ENCODE results near the gene XAGE3. TPM values are rescaled to one million over a fixed set of nuclear protein-coding genes. Genes with fewer than 3 reads are reported as not detected.

The XAGE3 gene
- total RNA-seq, 4 donors from 2014 or later = not detected

DNA sequence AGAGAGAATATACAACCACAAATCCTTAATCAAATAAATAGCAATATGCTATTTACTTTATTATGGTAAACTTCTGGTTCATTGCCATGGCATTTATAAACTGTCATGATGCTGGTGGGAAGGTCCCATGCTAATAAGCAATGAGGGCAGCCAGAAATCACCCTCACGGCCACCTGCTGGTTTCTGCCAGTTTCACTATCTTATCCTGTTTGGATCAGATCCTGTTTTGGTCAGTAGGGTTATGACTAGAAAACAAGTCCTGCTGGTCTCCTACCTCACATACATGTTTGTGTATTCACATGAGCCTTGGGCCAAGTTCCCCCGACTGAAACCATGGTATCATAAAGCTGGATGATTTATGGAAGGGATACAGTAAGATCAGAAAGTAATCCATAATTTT lies 28.7 kb downstream of the XAGE3 start:
- intact Hi-C loops (cut with DNase I; ENCODE audit: low total_unique reads) (no loop called here), in situ Hi-C loops (cut with MboI; ENCODE audit: low pct_ligation_motif_present in 1 of 4, low pct_unique_long_range_greater_than_20kb in 1 of 4, low sequenced_read_pairs in 3 of 4) (no loop called here)
- no peaks in the 10 kb centered on the region for H3K36me3 ChIP-seq
- H3K4me3 ChIP-seq = no peak overlapping the region
- H3K4me1 ChIP-seq = no peaks in the 10 kb centered on the region
- DNase-seq = no peak
- TF ChIP-seq POLR2A (IDR thresholded peaks at IDR 0.05) (no peak), EP300 (IDR thresholded peaks at IDR 0.05; ENCODE audit: low read depth) (no peak), POLR2AphosphoS5 (IDR thresholded peaks at IDR 0.05) (no peak)
- TF ChIP-seq, protein P1, sequence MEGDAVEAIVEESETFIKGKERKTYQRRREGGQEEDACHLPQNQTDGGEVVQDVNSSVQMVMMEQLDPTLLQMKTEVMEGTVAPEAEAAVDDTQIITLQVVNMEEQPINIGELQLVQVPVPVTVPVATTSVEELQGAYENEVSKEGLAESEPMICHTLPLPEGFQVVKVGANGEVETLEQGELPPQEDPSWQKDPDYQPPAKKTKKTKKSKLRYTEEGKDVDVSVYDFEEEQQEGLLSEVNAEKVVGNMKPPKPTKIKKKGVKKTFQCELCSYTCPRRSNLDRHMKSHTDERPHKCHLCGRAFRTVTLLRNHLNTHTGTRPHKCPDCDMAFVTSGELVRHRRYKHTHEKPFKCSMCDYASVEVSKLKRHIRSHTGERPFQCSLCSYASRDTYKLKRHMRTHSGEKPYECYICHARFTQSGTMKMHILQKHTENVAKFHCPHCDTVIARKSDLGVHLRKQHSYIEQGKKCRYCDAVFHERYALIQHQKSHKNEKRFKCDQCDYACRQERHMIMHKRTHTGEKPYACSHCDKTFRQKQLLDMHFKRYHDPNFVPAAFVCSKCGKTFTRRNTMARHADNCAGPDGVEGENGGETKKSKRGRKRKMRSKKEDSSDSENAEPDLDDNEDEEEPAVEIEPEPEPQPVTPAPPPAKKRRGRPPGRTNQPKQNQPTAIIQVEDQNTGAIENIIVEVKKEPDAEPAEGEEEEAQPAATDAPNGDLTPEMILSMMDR (IDR thresholded peaks at IDR 0.05) = no peak
- WGBS, 2 donors (ENCODE audit: low coverage in 1 of 2) = 40 to 57% methylated on average over 1 to 2 of the region's 2 CpGs
- H3K27ac ChIP-seq = no peak overlapping the region
- H3K9me3 ChIP-seq = no peaks in the 10 kb centered on the region
- no peaks in the 10 kb centered on the region for H3K27me3 ChIP-seq

DNA sequence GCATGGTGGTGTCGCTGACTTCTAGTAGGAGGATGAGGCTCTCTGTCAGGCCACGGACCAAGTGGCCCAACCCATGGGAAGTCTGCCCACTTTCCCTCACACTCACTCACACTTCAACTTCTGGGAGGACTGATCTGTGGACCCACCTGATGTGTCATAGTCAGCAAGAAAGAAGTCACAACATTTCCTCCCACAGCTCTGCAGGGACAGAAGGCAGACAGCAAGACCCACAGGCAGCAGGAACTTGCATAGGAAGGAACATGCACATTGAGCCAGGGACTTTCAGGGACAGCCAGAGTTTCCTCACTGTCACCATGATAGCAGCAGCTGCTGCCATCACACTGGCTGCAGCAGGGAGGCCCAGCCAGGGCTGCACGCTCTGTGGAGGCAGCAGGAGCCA lies 37.3 kb downstream of the XAGE3 start:
- H3K27me3 ChIP-seq = no peaks in the 10 kb centered on the region
- TF ChIP-seq POLR2AphosphoS5 (IDR thresholded peaks at IDR 0.05) (no peak), POLR2A (IDR thresholded peaks at IDR 0.05) (no peak), EP300 (IDR thresholded peaks at IDR 0.05; ENCODE audit: low read depth) (no peak)
- TF ChIP-seq, protein P1 (IDR thresholded peaks at IDR 0.05) = no peak
- H3K36me3 ChIP-seq = no peaks in the 10 kb centered on the region
- WGBS, 2 donors (ENCODE audit: low coverage in 1 of 2) = 44% methylated on average over 3 of the region's 3 CpGs; no CpG with 5 or more reads in 1 of the 2 donors
- no peak for DNase-seq
- intact Hi-C loops (cut with DNase I; ENCODE audit: low total_unique reads) = no loop called here
- H3K9me3 ChIP-seq = no peaks in the 10 kb centered on the region
- no peak overlapping the region for H3K27ac ChIP-seq
- H3K4me1 ChIP-seq = no peaks in the 10 kb centered on the region
- no peak overlapping the region for H3K4me3 ChIP-seq
- in situ Hi-C loops (cut with MboI; ENCODE audit: low pct_ligation_motif_present in 1 of 4, low pct_unique_long_range_greater_than_20kb in 1 of 4, low sequenced_read_pairs in 3 of 4) = no loop called here

DNA sequence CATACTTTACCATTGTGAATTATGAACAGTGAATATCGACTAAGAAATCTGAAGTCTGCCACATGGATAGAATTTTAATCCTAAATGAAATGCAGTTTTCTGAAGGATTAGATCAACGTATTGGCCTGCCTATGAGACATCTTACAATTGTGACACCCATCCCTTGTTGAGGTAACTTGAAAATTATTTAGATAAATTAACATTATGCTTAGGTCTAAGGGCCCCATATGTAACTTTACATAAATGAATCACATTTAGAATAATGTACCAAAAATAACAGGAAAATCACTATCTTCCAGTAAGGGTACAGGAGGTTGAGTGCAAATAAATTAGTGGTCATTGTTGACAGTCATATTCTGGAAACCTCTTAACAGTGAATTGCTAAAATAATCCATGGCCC lies 43.3 kb downstream of the XAGE3 start:
- no peaks in the 10 kb centered on the region for H3K4me1 ChIP-seq
- intact Hi-C loops (cut with DNase I; ENCODE audit: low total_unique reads) = no loop called here
- no peak for DNase-seq
- H3K36me3 ChIP-seq = no peaks in the 10 kb centered on the region
- no peaks in the 10 kb centered on the region for H3K27me3 ChIP-seq
- H3K4me3 ChIP-seq = no peak overlapping the region
- H3K27ac ChIP-seq = no peak overlapping the region
- 38 to 50% methylated on average over 2 of the region's 2 CpGs for WGBS, 2 donors (ENCODE audit: low coverage in 1 of 2)
- no peaks in the 10 kb centered on the region for H3K9me3 ChIP-seq
- in situ Hi-C loops (cut with MboI; ENCODE audit: low pct_ligation_motif_present in 1 of 4, low pct_unique_long_range_greater_than_20kb in 1 of 4, low sequenced_read_pairs in 3 of 4) = loop anchor here in 1 of 4 donors (25.0 kb wide), 1 partner anchor 162 kb away; the partner anchor contains the start of gene SSX7
- no peak for TF ChIP-seq EP300 (IDR thresholded peaks at IDR 0.05; ENCODE audit: low read depth)
- TF ChIP-seq, protein P1 (IDR thresholded peaks at IDR 0.05) = no peak
- no peak for TF ChIP-seq POLR2A (IDR thresholded peaks at IDR 0.05)
- no peak for TF ChIP-seq POLR2AphosphoS5 (IDR thresholded peaks at IDR 0.05)

DNA sequence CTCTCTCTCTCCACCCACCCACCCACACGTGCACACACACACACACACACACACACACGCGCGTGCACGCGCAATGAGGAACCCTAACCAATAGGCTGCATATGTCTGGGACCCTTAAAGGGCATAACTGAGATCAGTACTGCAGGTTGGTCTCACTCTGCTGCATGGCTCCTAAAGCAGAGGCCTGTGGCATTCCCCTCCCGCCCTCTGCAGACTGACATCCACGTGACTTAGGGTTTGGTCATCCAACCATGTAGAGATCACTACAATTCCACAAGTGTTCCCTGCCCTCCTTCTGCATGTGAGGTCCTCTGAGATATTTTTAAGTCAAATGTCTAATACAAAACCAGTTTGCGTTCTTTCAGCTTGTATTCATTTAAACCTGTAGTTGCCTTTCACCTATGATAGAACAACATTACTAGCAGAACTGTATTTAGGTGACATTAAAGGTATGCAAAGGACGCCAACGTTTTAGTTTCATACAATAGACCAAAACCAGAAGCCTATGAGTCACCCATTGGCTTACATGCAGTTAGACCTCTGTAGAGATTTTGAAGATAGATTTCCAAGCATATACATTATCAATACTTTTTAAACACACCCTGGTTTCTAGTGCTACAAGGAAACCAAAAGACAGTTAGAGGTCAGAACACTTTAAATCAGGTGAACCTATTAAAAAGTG lies 46.7 kb downstream of the XAGE3 start:
- no peaks in the 10 kb centered on the region for H3K9me3 ChIP-seq
- no peak for DNase-seq
- in situ Hi-C loops (cut with MboI; ENCODE audit: low pct_ligation_motif_present in 1 of 4, low pct_unique_long_range_greater_than_20kb in 1 of 4, low sequenced_read_pairs in 3 of 4) (loop anchor here in 1 of 4 donors (25.0 kb wide), 1 partner anchor 159 kb away; the partner anchor contains the start of gene SSX7), intact Hi-C loops (cut with DNase I; ENCODE audit: low total_unique reads) (no loop called here)
- no peak overlapping the region for H3K4me3 ChIP-seq
- H3K27ac ChIP-seq = no peak overlapping the region
- no peaks in the 10 kb centered on the region for H3K4me1 ChIP-seq
- 72 to 90% methylated on average over 7 to 11 of the region's 11 CpGs for WGBS, 2 donors (ENCODE audit: low coverage in 1 of 2)
- no peak for TF ChIP-seq POLR2AphosphoS5 (IDR thresholded peaks at IDR 0.05)
- no peak for TF ChIP-seq EP300 (IDR thresholded peaks at IDR 0.05; ENCODE audit: low read depth)
- TF ChIP-seq, protein P1 (IDR thresholded peaks at IDR 0.05) = no peak
- no peak for TF ChIP-seq POLR2A (IDR thresholded peaks at IDR 0.05)
- no peaks in the 10 kb centered on the region for H3K36me3 ChIP-seq
- no peaks in the 10 kb centered on the region for H3K27me3 ChIP-seq
